HG03196 (cell line): ENCODE results near the gene POLDIP2.
A peak's percentile ranks its signal among the peaks of the same experiment; 100 is the strongest.

Experiments used
- ATAC-seq: cut with Tn5 transposase; IDR thresholded peaks from one replicate; pipeline ENCODE4 v1.9.1; 2021; ENCODE audit not compliant: unreplicated experiment

POLDIP2 gene

DNA sequence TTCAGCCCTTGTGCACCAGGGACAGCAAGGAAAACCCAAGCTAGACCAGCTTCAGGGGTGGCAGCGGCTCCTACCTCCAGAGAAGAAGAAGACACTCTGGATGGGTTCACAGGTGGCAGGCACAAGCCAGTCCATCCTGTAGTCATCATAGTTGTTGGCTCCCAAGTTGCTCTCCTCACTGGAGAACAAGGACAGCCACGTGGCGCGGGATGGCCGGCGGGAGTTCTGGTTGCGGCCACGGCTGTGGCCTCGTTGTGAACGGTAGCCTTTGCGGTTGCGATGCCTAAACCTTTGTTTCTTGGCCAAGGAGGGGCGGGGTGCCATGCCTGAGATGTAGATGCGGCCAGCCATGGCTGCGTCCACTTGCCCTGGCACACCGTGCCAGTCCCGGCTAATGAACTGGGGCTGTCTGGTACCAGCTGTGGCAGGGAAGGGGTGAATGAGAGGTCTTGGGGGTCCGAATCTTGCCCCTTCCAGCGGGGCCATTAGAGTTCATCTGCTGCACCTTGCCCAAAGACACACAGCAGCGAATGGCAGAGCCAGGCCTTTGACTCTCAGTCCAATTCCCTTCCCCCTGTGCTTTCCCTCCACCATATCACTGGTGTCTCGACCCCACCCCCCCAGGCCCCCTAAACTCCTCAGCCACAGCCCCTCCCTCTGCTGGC is 10.4 kb upstream of the POLDIP2 start:
- no peak for ATAC-seq

DNA sequence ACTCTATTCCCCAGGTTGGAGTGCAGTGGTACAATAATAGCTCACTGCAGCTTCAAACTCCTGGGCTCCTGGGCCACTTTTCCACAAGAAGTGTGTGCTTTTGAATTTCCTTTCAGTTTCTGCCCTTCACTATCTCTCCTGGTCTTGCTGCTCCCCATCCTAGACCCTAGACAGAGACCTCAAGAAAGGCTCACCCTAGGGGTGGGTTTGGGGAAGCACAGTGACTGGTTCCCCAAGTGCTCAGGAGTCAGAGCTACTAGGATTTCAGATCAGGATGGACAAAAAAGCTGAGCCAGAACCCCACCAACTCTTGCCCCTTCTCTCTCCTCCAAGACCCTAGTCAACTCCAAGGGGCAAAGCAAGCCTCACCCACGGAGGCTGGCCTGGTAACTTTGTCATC is 9.3 kb upstream of the POLDIP2 start:
- ATAC-seq: no peak

GRCh38 chr17:28365487-28365886 is 8.2 kb upstream of the POLDIP2 start:
- no peak for ATAC-seq

DNA sequence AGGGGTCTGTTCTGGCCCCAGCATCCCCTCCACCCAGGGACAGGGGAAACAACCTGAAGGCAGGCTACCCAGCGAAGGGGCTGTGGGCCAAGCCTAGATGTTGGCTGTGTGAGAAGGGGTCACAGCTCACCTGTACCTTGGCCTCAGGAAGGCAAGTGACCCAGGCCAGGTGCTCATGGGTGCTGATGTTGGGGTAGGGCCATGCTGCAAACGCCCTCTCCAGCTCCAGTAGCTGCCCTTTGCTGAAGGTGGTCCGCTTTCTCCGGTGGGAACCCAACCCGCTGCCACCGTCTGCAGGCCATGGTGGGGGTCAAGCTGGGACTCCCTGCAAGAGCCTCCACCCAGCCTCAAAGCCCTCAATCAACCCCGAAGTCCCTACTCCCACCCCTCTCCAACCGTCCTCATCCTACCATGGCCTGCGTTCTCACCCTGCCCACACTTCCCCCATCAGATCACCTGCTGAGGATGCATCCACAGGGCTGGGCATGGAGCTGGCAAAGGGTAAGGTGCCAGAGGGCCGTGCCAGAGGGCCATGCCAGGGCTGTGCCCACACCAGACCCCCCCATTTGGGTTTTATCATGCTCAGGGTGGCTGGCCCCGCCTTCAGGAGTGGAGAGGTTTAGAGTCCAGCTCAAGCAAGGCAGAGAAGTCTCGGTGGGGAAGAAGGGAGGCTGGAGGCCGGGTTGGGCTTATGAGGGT is 7.5 kb upstream of the POLDIP2 start, which contains the start of gene SEBOX:
Gene SEBOX, minus strand, starts transcription at position 535 of the 699 bp plus-strand sequence. Its CDS starts 48 bp downstream, at position 487.
- ATAC-seq: no peak

DNA sequence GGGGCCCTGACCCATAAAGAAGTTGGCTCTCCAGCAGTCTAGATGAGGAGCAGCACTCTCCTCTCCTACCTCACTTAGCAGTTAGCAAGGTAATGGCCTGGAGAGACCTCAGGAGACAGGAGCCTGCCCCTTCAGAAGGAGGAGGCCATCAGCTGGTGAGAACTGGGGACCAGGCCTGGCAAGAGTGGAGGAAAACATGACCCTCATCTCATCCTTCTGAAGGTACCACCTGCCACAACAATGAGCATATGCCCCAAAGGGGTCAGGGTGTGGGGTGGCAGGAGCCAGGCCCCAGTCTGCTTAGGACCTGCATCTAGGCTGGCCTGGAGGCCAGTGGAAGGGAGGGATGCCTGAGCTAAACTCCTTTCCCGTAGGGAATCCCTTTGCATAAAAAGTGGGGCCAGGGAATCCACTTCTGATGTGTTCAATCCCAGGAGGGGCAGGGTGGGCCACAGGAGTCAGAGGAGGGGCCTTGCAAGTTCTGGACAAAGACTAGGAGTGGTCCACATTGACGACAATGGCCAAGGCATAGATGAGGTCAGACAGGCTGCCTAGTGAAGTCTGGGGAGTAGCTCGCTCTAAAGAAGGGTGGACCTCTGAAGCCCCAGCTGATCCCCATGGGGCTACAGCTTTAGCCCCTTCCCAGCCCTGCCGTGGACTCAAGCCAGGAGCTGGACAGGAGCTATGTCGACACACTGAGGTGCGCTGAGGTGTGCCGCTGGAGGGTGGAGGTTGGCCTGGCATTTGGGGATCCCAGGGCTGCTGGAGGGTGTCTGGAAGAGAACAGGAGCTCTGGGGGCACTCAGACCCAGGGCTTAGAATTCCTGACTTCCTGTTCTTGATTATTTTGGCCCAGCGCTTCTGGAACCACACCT is 6.7 kb upstream of the POLDIP2 start:
- ATAC-seq: no peak

- no peak for ATAC-seq
Measured at GRCh38 chr17:28363186-28363585, 5.9 kb upstream of the POLDIP2 start.

DNA sequence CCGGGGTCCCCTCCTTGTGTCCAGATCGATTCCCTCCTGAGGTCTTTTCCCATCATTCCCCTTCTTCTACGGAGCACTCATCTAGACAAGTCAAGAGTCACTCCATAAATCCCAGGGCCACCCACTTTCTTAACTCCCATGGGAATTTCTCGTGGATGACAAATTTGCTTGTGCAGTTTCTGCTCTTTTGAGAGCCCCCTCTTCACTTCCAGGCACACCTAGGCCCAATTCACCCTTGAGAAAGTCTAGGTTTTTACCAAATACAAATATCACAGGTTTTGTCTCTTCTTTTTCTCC is 522 bp upstream of the POLDIP2 start:
- ATAC-seq: peak; percentile 5

DNA sequence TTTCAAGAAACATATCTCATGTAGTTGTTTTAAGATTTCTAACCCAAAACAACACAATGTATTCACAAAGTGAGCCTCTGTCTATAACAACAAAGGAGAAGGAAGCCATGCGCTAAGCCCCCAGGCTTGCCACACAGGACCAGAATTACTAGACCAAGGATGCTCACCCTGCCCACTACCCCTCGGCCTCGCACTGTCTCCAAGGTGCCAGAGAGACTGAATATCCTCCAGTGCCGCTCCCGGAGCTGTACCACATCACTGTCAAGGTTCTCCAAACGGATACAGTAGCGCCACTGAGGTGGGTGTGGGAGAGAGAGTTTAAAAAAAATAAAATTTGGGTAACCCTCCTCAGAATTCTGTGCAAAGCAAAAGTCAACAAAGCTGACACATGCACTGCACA is 7.1 kb downstream of the POLDIP2 start:
- no peak for ATAC-seq

- ATAC-seq: no peak
Measured at GRCh38 chr17:28348979-28349378, 8.3 kb downstream of the POLDIP2 start.

GRCh38 chr17:28347261-28347891 is 10.0 kb downstream of the POLDIP2 start:
- ATAC-seq: no peak

- no peak for ATAC-seq
Measured at GRCh38 chr17:28346746-28347246, 10.5 kb downstream of the POLDIP2 start.

DNA sequence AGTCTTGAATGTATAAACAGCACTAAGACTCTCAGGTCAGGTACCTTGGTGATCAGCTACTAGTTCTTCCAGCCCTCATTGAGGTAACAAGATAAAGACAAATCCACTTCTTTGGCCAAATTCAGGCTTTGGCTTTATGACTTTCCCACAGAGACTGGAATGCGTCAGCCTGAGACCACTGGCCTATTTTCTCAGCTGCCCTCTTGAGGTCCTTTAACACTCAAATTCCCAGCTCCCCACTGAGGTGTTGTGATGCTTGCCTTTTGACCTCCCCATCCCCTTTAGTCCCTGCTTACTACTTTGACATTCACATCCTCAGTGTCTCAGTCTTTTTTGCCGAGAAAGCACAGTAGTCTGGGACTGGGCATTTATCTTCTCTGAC is 11.1 kb downstream of the POLDIP2 start:
- ATAC-seq: no peak

DNA sequence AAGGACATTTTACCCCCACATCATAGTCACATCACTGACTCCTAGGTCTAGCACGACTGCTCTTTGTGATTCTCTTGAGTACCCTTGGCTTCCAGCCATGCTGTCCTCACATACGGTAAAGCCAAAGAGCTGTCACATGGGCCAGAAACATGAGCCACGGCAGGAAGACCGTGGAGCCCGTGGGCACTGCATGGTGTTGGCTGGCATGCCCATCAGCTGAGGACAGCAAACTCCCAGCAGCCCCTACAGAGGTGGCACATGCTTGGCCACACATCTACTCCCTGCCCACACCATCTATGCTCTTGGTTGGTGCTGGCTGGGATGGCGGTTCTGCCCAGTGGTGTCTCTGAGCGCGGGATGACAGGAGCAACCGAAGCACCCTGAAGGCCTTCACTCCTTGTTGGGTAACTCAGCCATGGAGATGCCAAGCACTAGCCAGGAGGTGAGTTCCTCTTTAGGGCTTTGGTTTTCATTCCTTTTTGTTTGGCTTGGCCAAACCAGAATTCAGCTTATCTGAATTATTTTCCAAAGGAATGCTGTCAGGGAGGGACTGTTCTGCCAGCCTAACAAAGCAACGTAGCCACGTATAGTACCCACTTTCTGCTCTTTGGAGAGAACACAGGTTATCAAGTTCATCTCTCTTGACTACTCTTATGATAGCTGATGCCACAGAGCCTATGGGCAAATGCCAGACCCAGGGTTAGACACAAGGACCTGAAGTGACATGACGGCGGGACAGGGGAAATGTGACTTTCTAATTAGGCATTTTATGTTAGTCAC is 11.7 kb downstream of the POLDIP2 start:
- no peak for ATAC-seq

DNA sequence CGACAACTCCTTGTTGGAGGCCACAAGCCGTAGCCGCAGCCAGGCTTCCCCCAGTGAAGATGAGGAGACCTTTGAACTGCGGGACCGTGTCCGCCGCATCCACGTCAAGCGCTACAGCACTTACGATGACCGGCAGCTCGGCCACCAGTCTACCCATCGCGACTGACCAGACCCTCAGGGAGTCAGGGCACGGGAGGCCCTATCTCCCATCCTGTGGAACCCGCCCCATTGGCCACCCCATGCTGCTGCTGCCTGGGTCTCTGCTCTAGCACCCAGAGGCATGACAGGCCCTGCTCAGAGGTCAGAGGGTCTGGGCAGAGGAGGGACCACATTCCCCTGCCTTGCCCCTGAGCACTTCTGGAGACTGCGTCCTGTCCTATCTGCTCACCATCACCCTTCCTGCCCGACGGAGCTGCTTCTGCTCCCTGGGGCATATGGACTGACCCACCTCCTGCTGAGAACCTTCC is 12.9 kb downstream of the POLDIP2 start:
- no peak for ATAC-seq

DNA sequence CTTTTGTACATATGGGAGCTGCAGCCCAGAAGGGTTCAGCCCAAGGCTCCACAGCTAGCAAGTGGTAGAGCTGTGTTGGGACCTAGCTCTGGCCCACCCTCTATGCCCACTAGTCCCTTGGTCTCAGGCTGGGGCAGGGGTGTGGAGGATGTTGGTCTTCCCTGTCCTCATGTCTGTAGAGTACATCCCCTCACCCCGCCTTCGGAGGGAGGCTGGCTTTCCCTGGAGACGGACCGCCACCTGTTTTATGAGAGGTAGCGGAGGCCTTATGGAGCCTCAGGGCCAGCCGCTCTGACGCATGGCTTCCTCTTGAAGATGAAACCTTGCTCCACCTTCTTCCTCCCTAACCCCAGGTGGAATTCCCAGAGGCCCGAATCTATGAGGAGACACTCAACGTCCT is 13.3 kb downstream of the POLDIP2 start:
- ATAC-seq: no peak

DNA sequence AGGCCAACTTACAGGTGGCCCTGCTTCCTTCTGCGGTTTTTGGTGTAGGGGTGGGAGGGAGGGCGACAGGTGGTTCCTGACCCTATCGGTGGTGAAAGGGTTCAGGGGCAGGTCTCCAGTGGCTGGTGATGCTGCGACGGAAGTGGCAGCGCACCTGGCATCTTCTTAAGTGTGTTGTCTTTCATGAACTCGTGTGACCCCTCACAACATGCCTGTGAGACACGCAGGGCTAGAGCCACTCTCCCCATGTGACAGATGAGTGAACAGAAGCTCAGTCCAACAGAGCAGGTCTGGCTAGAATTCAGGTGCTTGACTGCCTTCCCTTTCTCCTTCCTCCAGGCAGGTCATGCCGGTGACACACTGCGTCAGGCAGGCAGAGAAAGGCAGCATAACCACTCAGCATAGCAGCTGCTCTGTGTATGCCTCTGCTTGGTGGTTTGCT is 13.8 kb downstream of the POLDIP2 start:
- ATAC-seq: no peak

DNA sequence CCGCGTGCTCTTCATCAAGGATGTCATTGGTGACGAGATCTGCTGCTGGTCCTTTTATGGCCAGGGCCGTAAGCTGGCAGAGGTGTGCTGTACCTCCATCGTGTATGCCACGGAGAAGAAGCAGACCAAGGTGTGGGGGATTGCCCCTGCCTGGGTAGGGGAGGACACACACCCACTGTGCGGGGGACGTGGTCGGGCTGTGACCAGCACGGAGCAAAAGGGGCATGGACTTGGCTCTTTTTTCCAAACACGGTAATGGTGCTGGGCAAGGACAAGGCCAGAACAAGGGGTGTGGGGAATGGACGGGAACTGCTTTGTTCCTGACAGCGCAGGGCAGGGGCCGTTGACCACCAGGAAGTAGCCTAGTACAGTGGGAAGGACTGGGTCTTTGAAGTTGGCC is 15.0 kb downstream of the POLDIP2 start:
- ATAC-seq: no peak

DNA sequence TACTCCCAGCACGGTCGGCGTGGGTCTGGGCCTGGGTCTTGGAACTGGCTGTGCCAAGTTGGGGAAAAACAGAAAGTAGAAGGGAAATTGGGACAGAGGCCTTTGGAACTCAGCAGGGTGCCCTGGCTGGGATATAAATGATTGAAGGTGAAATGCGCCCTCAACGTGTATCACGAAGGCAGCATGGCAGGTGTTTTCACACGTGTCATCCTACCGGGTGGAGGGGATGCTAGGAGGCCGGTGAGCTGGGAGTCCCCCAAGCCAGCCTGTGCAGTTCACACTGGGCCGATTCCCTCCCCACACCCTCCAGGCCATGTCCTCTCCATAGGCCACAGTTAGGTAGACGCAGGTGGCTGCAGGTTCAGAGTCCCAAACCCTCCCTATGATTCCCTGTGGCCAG is 15.8 kb downstream of the POLDIP2 start:
- no peak for ATAC-seq

DNA sequence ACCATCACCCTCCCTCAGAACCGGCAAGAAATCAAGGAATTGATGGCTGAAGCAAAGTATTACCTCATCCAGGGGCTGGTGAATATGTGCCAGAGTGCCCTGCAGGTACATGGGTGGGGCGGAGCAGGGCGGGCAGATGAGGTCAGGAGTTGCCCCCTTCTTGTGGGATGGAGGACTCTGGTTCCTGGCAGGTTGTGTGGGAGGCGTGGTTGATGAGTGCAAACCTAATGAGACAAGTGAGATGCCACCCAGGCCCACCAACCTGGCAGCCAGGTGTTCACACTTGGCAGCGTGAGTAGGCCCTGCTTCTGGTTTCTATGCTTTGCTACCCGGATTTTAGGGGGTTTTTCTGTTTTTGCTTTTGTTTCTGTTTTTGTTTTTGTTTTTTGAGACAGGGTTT is 17.0 kb downstream of the POLDIP2 start:
- ATAC-seq: no peak

DNA sequence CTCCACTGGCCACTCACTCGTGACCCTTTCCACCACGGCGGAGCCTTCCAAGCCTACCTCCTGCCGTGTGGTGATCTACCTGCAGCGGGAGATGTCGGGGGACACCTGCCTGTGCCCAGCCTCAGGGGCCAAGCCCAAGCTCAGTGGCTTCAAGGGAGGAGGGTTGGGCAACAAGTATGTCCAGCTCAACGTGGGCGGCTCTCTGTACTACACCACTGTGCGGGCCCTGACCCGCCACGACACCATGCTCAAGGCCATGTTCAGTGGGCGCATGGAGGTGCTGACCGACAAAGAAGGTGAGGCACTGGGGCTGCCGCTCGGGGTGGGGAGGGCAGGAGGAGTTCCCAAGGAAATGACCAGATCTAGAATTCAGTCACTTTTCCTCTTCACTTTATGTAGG is 17.9 kb downstream of the POLDIP2 start:
- ATAC-seq: no peak
